Erythroblast (primary cell): ENCODE results near the gene CCDC80.
"Not testable (repeated sequence)": the region's sequence is repeated elsewhere in the genome, so short reads cannot be mapped to it uniquely, and the experiment has no call there.

Source experiments
- GATA1 ChIP-seq: IDR thresholded peaks from 2 replicates; pipeline ENCODE4 v1.6.1; 2011; ENCODE audit warnings: low read depth, mild to moderate bottlenecking, control low read depth, low read length, moderate library complexity
- POLR2A ChIP-seq: IDR thresholded peaks from 2 replicates; pipeline ENCODE4 v1.6.1; 2011; ENCODE audit warnings: mild to moderate bottlenecking, low read length

- TF ChIP-seq POLR2A, GATA1: not testable (repeated sequence)
Observed at GRCh38 chr3:112665009-112665408, 24.1 kb upstream of the CCDC80 start.
